GM23338 (cell line): ENCODE measurements around the gene RTN3.

Experiments
- CREB1 ChIP-seq: fragments of 250-450 bp; sonication (Bioruptor Pico); IDR thresholded peaks from 2 replicates; pipeline ENCODE4 v1.5.0; 2020; ENCODE audit warnings: low read depth, mild to moderate bottlenecking, moderate library complexity
- EZH2 ChIP-seq: fragments of 200-600 bp; sonication (generic); IDR thresholded peaks from one replicate; pipeline ENCODE4 v1.8.0; 2017; ENCODE audit warnings: antibody characterized with exemption, mild to moderate bottlenecking, low read depth; ENCODE audit not compliant: unreplicated experiment
- NANOG ChIP-seq: IDR thresholded peaks from 2 replicates; pipeline ENCODE4 v1.6.1; 2016; ENCODE audit warnings: antibody characterized with exemption, borderline replicate concordance
- POLR2AphosphoS5 ChIP-seq: IDR thresholded peaks from 2 replicates; pipeline ENCODE4 v1.6.1; 2016; ENCODE audit warnings: antibody characterized with exemption, low read depth
- REST ChIP-seq: IDR thresholded peaks from one replicate; pipeline ENCODE4 v1.6.1; 2018; ENCODE audit warnings: antibody characterized with exemption; ENCODE audit not compliant: unreplicated experiment
- TF ChIP-seq, protein P1 (sequence below), 2 experiments: fragments of 200-600 bp in 1 of 2; sonication (generic) in 1 of 2; conservative IDR thresholded peaks; 2 replicates each; pipeline versions ENCODE4 v1.5.1 to v1.6.1; 2016 to 2017; ENCODE audit warnings: antibody characterized with exemption in 2 of 2, low read depth in 2 of 2, mild to moderate bottlenecking in 2 of 2, moderate library complexity in 1 of 2

DNA sequence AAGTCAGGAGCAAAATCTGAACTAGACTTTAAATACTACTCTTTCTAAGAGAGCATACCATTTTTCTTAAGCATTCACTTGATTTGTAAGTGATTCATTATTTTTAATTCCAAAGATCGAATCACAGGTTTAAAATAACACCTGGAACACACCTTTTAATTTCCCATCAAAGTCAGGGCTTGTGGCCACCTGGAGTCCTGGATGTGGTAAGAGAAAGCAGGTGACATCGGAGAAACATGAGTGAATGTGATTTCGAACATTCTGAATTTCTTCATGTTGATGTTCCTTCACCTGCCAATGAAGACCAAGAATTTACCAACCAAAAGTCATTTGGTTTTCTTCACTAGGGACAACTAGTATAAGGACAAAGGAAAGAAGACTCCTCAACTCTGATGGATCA is 38.1 kb upstream of the RTN3 start:
- TF ChIP-seq, protein P1, sequence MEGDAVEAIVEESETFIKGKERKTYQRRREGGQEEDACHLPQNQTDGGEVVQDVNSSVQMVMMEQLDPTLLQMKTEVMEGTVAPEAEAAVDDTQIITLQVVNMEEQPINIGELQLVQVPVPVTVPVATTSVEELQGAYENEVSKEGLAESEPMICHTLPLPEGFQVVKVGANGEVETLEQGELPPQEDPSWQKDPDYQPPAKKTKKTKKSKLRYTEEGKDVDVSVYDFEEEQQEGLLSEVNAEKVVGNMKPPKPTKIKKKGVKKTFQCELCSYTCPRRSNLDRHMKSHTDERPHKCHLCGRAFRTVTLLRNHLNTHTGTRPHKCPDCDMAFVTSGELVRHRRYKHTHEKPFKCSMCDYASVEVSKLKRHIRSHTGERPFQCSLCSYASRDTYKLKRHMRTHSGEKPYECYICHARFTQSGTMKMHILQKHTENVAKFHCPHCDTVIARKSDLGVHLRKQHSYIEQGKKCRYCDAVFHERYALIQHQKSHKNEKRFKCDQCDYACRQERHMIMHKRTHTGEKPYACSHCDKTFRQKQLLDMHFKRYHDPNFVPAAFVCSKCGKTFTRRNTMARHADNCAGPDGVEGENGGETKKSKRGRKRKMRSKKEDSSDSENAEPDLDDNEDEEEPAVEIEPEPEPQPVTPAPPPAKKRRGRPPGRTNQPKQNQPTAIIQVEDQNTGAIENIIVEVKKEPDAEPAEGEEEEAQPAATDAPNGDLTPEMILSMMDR (conservative IDR thresholded peaks at IDR 0.05; ENCODE audit: low read depth in 2 of 2), result no peak
- TF ChIP-seq POLR2AphosphoS5 (no peak), EZH2 (no peak), NANOG (no peak), REST (no peak), CREB1 (CRISPR knock-in tag) (no peak)
